Skeletal muscle tissue (tissue), 5 donors: ENCODE measurements around the gene WT1. TPM values are rescaled to one million over a fixed set of nuclear protein-coding genes. Genes with fewer than 3 reads are reported as not detected.

Source experiments
- H3K27ac ChIP-seq: one replicate; pipeline ENCODE4 v1.7.0; 2013; ENCODE audit warnings: mild to moderate bottlenecking, low read depth, low read length, inconsistent platforms
- H3K27me3 ChIP-seq, 3 donors: one replicate each; pipeline ENCODE4 v1.7.0; 2013; ENCODE audit warnings: low read length in 3 of 3; ENCODE audit not compliant: control insufficient read depth in 3 of 3, insufficient read depth in 3 of 3
- H3K36me3 ChIP-seq, 3 donors: one replicate each; pipeline ENCODE4 v1.7.0; 2013; ENCODE audit warnings: low read length in 3 of 3; ENCODE audit not compliant: control insufficient read depth in 3 of 3, insufficient read depth in 3 of 3
- H3K4me1 ChIP-seq, 3 donors: one replicate each; pipeline ENCODE4 v1.7.0; 2013; ENCODE audit warnings: low read length in 3 of 3, mild to moderate bottlenecking in 3 of 3; ENCODE audit not compliant: control insufficient read depth in 3 of 3, insufficient read depth in 3 of 3
- H3K4me3 ChIP-seq, 3 donors: one replicate each; pipeline ENCODE4 v1.7.0; 2013; ENCODE audit warnings: low read length in 3 of 3
- H3K9ac ChIP-seq, 3 donors: one replicate each; pipeline ENCODE4 v1.7.0; 2013; ENCODE audit warnings: low read length in 3 of 3, mild to moderate bottlenecking in 3 of 3, moderate library complexity in 2 of 3, low read depth in 1 of 3
- H3K9me3 ChIP-seq, 3 donors: one replicate each; pipeline ENCODE4 v1.7.0; 2013; ENCODE audit warnings: low read length in 3 of 3; ENCODE audit not compliant: control insufficient read depth in 3 of 3
- small RNA-seq: library from RNA; depleted of rRNA; stranded (forward); fragments of <200 nt; gene quantifications from one replicate; pipeline ENCODE3, GENCODE V24; 2014
- total RNA-seq: library from RNA; depleted of rRNA; stranded (reverse); fragments of >200 nt; gene quantifications from one replicate; pipeline ENCODE4 v1.2.3, GENCODE V29; 2014
- donor health status: Osteomylitis.

Gene WT1
- total RNA-seq, 1 donor from 2014 or later: not detected

DNA sequence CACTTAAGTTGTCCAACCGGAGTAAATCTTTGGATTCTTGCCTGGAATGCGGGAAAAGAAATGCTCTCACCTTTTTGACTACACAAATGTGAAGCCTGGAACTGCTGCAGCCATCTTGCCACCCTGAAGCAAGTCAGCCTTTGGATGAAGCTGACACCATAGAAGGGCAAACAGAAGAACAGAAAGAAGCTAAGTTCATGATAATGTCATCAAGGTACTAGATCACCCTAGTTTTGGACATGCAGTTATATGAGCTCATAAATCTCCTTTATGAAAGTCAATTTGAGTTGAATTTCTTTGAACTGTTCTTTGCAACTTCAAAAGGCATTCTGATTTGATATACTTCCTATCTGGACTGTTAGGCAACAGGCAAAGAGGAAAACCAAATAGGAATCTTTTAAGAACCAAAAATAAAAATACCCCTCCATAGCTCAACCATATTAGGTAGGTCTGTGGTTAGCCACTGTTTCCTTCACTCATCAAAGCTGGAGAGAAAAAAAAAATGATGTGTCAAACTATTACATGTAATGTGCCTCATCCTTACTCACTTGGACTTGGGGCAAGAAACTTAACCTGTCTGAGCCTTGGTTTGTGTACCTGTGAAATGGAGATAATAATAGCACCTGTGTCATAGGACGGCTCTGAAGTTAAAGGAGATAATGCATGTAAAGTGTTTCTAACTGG is 91.9 kb downstream of the WT1 start:
- Histone ChIP-seq H3K9ac (no peak overlapping the region), H3K27me3 (peaks cover 0 to 6% (median 0%) of the 10 kb centered on the region in 3 donors), H3K9me3 (no peaks in the 10 kb centered on the region), H3K4me1 (no peaks in the 10 kb centered on the region), H3K36me3 (no peaks in the 10 kb centered on the region), H3K27ac (no peak overlapping the region), H3K4me3 (no peak overlapping the region)

DNA sequence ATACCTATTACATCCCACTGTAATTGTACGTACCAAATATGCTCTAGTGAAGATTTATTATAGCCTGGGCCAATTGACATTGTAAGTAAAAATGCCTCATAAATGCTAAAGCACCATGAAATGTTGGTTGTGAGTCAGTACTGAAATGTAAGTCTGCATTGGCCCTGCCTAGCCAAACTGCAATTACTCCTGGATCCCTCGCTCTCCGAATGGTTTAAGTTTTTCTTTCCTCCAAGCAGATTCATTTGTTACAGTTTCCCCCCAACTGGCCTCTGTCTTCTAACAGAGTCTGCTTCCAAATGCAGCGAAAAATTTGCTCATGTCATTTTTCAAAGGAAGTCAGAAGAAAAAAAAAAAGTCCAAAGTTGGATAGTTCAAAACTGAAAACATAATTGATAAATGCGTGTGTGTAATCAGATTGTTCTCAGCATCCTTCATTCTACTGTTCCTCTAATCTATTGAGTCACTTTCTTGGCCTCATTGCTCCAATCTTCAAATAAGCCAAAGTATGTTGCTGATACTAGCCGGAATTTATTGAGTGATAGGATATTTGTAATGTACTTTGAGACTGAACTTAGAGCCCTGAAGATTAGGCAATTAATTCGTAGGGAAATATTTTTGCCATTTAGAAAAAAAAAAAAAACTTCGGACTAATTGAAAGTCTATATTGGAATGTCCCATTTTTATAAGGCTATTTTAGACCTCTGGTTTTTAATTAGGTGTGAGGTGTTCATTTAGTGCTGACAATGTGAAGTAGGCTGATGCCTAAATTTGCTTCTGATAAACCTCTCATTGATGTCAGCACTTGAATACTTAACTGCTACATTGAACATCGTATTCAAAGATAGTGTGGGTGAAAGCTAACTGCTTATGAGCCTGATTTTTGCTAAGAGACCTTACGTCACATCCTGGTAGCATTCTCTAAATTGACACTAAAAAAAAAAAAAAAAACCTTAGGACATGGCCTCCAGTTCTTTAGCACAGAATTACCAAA is 93.4 kb downstream of the WT1 start:
- Histone ChIP-seq H3K27ac (no peak overlapping the region), H3K4me1 (no peaks in the 10 kb centered on the region), H3K9me3 (no peaks in the 10 kb centered on the region), H3K36me3 (no peaks in the 10 kb centered on the region), H3K4me3 (no peak overlapping the region), H3K9ac (no peak overlapping the region), H3K27me3 (peaks cover 0 to 6% (median 0%) of the 10 kb centered on the region in 3 donors)

DNA sequence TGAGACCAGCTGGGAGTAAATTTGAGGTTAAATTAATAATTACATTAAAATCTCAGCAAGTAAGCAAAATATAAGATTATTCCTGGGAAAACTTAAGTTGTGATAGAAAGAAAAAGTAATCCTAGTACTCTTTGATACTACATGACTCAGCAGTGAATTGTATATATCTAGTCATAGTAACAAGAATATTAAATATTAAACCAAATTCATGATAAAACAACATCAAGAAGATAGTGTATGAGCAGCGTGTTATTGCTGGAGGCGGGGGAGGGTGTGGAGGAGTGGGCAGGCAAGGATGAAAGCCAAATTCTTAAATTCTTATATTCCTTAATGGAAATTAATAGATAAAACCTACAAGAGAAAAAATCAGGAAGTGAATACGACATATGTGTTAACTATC is 95.2 kb downstream of the WT1 start:
- Histone ChIP-seq H3K27ac (no peak overlapping the region), H3K9me3 (peaks cover 0 to 2% (median 0%) of the 10 kb centered on the region in 3 donors), H3K36me3 (no peaks in the 10 kb centered on the region), H3K4me3 (no peak overlapping the region), H3K27me3 (peaks cover 0 to 3% (median 3%) of the 10 kb centered on the region in 3 donors), H3K4me1 (no peaks in the 10 kb centered on the region), H3K9ac (no peak overlapping the region)

Small RNA genes lying within 50 kb of the gene (small RNA-seq; reads per million reads assigned to genes)
- gene RF02204: not detected
- gene RF02205: not detected

Other genes with a start within 250 kb of the WT1 start
- 154 TPM for gene EIF3M, start 148.3 kb upstream of the WT1 start, total RNA-seq